Duodenal mucosa (tissue), 2 donors: Measurements from ENCODE around the gene CYBB.
"Not testable (repeated sequence)": the region's sequence is repeated elsewhere in the genome, so short reads cannot be mapped to it uniquely, and the experiment has no call there.

ENCODE experiments used
- H3K27ac ChIP-seq: one replicate; pipeline ENCODE4 v1.7.0; 2013; ENCODE audit warnings: low read depth, low read length
- H3K27me3 ChIP-seq, 2 donors: one replicate each; pipeline ENCODE4 v1.7.0; 2013; ENCODE audit warnings: low read length in 2 of 2, control low read depth in 1 of 2; ENCODE audit not compliant: insufficient read depth in 2 of 2, control insufficient read depth in 1 of 2
- H3K36me3 ChIP-seq, 2 donors: one replicate each; pipeline ENCODE4 v1.7.0; 2013; ENCODE audit warnings: low read length in 2 of 2, control low read depth in 1 of 2; ENCODE audit not compliant: insufficient read depth in 2 of 2, control insufficient read depth in 1 of 2
- H3K4me1 ChIP-seq, 2 donors: one replicate each; pipeline ENCODE4 v1.7.0; 2013; ENCODE audit warnings: low read length in 2 of 2, control low read depth in 1 of 2; ENCODE audit not compliant: insufficient read depth in 2 of 2, control insufficient read depth in 1 of 2
- H3K4me3 ChIP-seq, 2 donors: one replicate each; pipeline ENCODE4 v1.7.0; 2013; ENCODE audit warnings: low read length in 2 of 2, low read depth in 1 of 2
- H3K9ac ChIP-seq, 2 donors: one replicate each; pipeline ENCODE4 v1.7.0; 2013; ENCODE audit warnings: low read length in 2 of 2, low read depth in 1 of 2
- H3K9me3 ChIP-seq, 2 donors: one replicate each; pipeline ENCODE4 v1.7.0; 2013; ENCODE audit warnings: low read length in 2 of 2, control low read depth in 1 of 2; ENCODE audit not compliant: control insufficient read depth in 1 of 2

CYBB gene

GRCh38 chrX:37759351-37759750 is 20.5 kb upstream of the CYBB start:
- Histone ChIP-seq H3K27me3 (no peaks in the 10 kb centered on the region), H3K9ac (no peak overlapping the region), H3K27ac (no peak overlapping the region), H3K9me3 (no peaks in the 10 kb centered on the region), H3K4me3 (no peak overlapping the region), H3K36me3 (no peaks in the 10 kb centered on the region), H3K4me1 (no peaks in the 10 kb centered on the region)

GRCh38 chrX:37759878-37760418 is 19.9 kb upstream of the CYBB start:
- Histone ChIP-seq H3K36me3 (no peaks in the 10 kb centered on the region), H3K9me3 (no peaks in the 10 kb centered on the region), H3K4me3 (no peak overlapping the region), H3K4me1 (no peaks in the 10 kb centered on the region), H3K9ac (no peak overlapping the region), H3K27ac (no peak overlapping the region), H3K27me3 (no peaks in the 10 kb centered on the region)

- Histone ChIP-seq H3K27me3 (no peaks in the 10 kb centered on the region), H3K4me1 (no peaks in the 10 kb centered on the region), H3K36me3 (no peaks in the 10 kb centered on the region), H3K9ac (no peak overlapping the region), H3K9me3 (no peaks in the 10 kb centered on the region), H3K27ac (no peak overlapping the region), H3K4me3 (no peak overlapping the region)
Observed at GRCh38 chrX:37763400-37763799, 16.5 kb upstream of the CYBB start.

- Histone ChIP-seq H3K27ac (no peak overlapping the region), H3K9ac (no peak overlapping the region), H3K27me3 (no peaks in the 10 kb centered on the region), H3K9me3 (no peaks in the 10 kb centered on the region), H3K4me1 (no peaks in the 10 kb centered on the region), H3K36me3 (no peaks in the 10 kb centered on the region), H3K4me3 (no peak overlapping the region)
Observed at GRCh38 chrX:37765507-37765906, 14.4 kb upstream of the CYBB start.

GRCh38 chrX:37767430-37767829 is 12.4 kb upstream of the CYBB start:
- H3K9ac ChIP-seq = no peak overlapping the region
- no peaks in the 10 kb centered on the region for H3K27me3 ChIP-seq
- H3K9me3 ChIP-seq = no peaks in the 10 kb centered on the region
- H3K27ac ChIP-seq = no peak overlapping the region
- H3K4me3 ChIP-seq = no peak overlapping the region
- no peaks in the 10 kb centered on the region for H3K36me3 ChIP-seq
- no peaks in the 10 kb centered on the region for H3K4me1 ChIP-seq

GRCh38 chrX:37768866-37769265 is 11.0 kb upstream of the CYBB start:
- H3K4me1 ChIP-seq, H3K36me3 ChIP-seq, H3K9me3 ChIP-seq, H3K4me3 ChIP-seq, H3K27ac ChIP-seq, H3K27me3 ChIP-seq, H3K9ac ChIP-seq: not testable (repeated sequence)

GRCh38 chrX:37776283-37776986 is 3.4 kb upstream of the CYBB start:
- Histone ChIP-seq H3K9ac (no peak overlapping the region), H3K27me3 (no peaks in the 10 kb centered on the region), H3K4me1 (no peaks in the 10 kb centered on the region), H3K36me3 (no peaks in the 10 kb centered on the region), H3K27ac (no peak overlapping the region), H3K4me3 (no peak overlapping the region), H3K9me3 (no peaks in the 10 kb centered on the region)

- Histone ChIP-seq H3K27ac (no peak overlapping the region), H3K9ac (no peak overlapping the region), H3K27me3 (no peaks in the 10 kb centered on the region), H3K9me3 (no peaks in the 10 kb centered on the region), H3K4me3 (no peak overlapping the region), H3K36me3 (no peaks in the 10 kb centered on the region), H3K4me1 (no peaks in the 10 kb centered on the region)
Observed at GRCh38 chrX:37776987-37777325, 2.9 kb upstream of the CYBB start.

- H3K9ac ChIP-seq = no peak overlapping the region
- H3K4me3 ChIP-seq = peak overlapping the region in 1 of 2 donors; percentile 29
- no peaks in the 10 kb centered on the region for H3K9me3 ChIP-seq
- H3K27me3 ChIP-seq = no peaks in the 10 kb centered on the region
- H3K27ac ChIP-seq = no peak overlapping the region
- H3K4me1 ChIP-seq = no peaks in the 10 kb centered on the region
- no peaks in the 10 kb centered on the region for H3K36me3 ChIP-seq
Observed at GRCh38 chrX:37781081-37781480, 1.2 kb downstream of the CYBB start.

GRCh38 chrX:37781814-37782213 is 2.0 kb downstream of the CYBB start:
- no peak overlapping the region for H3K27ac ChIP-seq
- H3K9ac ChIP-seq = no peak overlapping the region
- H3K27me3 ChIP-seq = no peaks in the 10 kb centered on the region
- no peaks in the 10 kb centered on the region for H3K36me3 ChIP-seq
- H3K4me1 ChIP-seq = no peaks in the 10 kb centered on the region
- H3K9me3 ChIP-seq = no peaks in the 10 kb centered on the region
- H3K4me3 ChIP-seq = no peak overlapping the region
